HFFc6 (cell line): Measurements from ENCODE around the gene CSRNP2. TPM values are rescaled to one million over a fixed set of nuclear protein-coding genes. Genes with fewer than 3 reads are reported as not detected.

Source experiments
- DNase-seq: peaks from one replicate; pipeline ENCODE4 v3.0.0-alpha.2; 2018
- H3K27ac Mint-ChIP-seq: 2 replicates; pipeline ENCODE4 v1.8.0; 2020; ENCODE audit warnings: mild to moderate bottlenecking, mixed read lengths
- H3K27me3 Mint-ChIP-seq: 2 replicates; pipeline ENCODE4 v1.8.0; 2021; ENCODE audit warnings: mild to moderate bottlenecking, moderate library complexity, mixed read lengths; ENCODE audit not compliant: insufficient read depth
- H3K36me3 Mint-ChIP-seq: 2 replicates; pipeline ENCODE4 v1.8.0; 2021; ENCODE audit warnings: low read depth, mixed read lengths
- H3K4me1 Mint-ChIP-seq: 2 replicates; pipeline ENCODE4 v1.8.0; 2020; ENCODE audit warnings: low read depth, mixed read lengths
- H3K4me3 Mint-ChIP-seq: 2 replicates; pipeline ENCODE4 v1.8.0; 2020; ENCODE audit warnings: mild to moderate bottlenecking, moderate library complexity, mixed read lengths
- H3K9me3 Mint-ChIP-seq: 2 replicates; pipeline ENCODE4 v1.8.0; 2020; ENCODE audit warnings: mild to moderate bottlenecking, mixed read lengths
- total RNA-seq, 6 experiments: library from RNA; stranded (reverse); fragmentation: NEBNext Ultra II Directional; extraction: Animal tissue kit (Norgen Biotek cat#: 25700); gene quantifications; 2 replicates in 1 of 6; 3 replicates in 5 of 6; pipeline ENCODE4 v1.2.3, GENCODE V29; 2021
- TF ChIP-seq, protein P1 (sequence below): fragments of 200-600 bp; sonication (generic); IDR thresholded peaks from 2 replicates; pipeline ENCODE4 v1.5.0; 2021; ENCODE audit warnings: antibody characterized with exemption, mild to moderate bottlenecking

Gene CSRNP2
- total RNA-seq, 6 experiments from 2014 or later = 21.2 to 28.6 (median 24.1) TPM

DNA sequence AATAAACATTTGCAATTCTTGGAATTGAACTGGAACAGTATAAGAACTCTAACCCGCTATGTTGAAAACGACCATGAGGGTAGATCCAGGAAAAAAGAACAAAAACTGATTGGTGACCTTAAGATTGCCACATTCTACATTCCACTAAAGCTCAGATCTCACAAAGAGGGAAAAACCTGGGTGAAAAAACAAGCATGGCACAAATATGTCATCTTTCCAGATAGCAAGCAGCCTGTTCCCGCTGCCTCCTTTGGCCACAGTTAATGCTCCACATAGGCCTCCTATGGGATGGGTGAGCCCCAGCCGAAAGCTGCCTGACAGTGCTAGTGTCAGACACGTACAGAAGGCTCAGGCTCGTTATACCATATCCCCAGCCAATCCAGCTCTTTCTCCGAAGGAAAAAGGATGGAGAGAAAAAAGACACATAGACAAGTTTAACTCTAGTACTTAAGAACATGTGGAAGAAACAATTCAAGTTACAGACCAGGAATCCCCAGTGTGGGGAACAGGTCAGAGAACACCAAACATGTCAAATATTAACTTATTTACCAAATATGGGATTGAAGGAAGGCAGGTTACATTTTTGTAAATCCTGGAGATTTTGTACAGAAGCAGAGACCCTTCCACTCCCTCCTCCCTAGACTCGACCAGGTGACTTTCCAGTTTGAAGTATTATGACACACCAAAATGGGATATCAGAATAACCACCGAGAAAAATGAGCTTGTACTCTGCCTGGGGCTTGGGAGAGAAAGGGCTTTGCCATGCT lies 20.6 kb downstream of the CSRNP2 start:
- Mint-ChIP-seq H3K36me3 (peaks cover 28% of the 10 kb centered on the region), H3K27ac (no peak overlapping the region)

DNA sequence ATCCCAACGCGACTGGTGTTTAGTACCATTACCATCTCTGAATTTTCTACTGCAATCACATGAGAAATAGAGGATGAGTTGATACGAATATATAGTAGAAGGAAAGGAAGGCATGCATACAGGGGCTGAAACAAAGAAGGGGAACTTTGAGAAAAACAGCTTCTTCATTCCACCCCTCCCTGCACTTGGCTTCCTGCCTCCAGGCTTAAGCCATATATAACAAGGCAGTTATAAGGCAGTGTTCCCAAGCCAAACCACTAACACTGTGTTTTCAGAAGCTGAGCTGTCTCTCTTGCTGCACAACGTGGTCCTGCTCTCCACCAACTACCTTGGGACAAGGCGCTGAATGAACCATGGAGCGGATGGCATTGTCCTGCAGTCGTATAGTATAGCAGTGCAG lies 24.3 kb downstream of the CSRNP2 start:
- Mint-ChIP-seq H3K4me3 (no peak overlapping the region), H3K27ac (no peak overlapping the region), H3K27me3 (no peaks in the 10 kb centered on the region), H3K9me3 (no peaks in the 10 kb centered on the region), H3K36me3 (peaks cover 30% of the 10 kb centered on the region), H3K4me1 (peaks cover 9% of the 10 kb centered on the region)
- TF ChIP-seq, protein P1, sequence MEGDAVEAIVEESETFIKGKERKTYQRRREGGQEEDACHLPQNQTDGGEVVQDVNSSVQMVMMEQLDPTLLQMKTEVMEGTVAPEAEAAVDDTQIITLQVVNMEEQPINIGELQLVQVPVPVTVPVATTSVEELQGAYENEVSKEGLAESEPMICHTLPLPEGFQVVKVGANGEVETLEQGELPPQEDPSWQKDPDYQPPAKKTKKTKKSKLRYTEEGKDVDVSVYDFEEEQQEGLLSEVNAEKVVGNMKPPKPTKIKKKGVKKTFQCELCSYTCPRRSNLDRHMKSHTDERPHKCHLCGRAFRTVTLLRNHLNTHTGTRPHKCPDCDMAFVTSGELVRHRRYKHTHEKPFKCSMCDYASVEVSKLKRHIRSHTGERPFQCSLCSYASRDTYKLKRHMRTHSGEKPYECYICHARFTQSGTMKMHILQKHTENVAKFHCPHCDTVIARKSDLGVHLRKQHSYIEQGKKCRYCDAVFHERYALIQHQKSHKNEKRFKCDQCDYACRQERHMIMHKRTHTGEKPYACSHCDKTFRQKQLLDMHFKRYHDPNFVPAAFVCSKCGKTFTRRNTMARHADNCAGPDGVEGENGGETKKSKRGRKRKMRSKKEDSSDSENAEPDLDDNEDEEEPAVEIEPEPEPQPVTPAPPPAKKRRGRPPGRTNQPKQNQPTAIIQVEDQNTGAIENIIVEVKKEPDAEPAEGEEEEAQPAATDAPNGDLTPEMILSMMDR = no peak
- no peak for DNase-seq

More for the DNA sequence above, 20.6 kb downstream of the CSRNP2 start:
- no peaks in the 10 kb centered on the region for H3K9me3 Mint-ChIP-seq
- TF ChIP-seq, protein P1 = no peak
- DNase-seq = no peak
- no peak overlapping the region for H3K4me3 Mint-ChIP-seq
- no peaks in the 10 kb centered on the region for H3K27me3 Mint-ChIP-seq
- H3K4me1 Mint-ChIP-seq = no peaks in the 10 kb centered on the region; the same call in 1 of the 2 replicates

DNA sequence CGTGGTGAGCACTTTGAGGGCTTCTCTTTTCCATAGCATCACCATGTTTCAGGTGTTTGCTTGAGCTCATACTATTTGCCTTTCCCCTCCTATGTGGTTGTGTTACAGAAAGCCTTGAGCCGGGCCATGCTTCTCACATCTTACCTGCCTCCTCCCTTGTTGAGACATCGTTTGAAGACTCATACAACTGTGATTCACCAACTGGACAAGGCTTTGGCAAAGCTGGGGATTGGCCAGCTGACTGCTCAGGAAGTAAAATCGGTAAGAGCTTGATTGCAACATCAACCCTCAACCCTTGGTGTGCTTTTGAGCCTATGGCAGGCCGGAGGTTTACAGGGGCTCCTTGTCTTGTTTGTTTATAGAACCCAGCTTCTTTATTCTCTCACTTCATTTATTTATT lies 27.2 kb downstream of the CSRNP2 start:
- H3K4me3 Mint-ChIP-seq = no peak overlapping the region; the same call in 1 of the 2 replicates
- peak overlapping the region; percentile 25; the same call in 1 of the 2 replicates for H3K27ac Mint-ChIP-seq
- H3K27me3 Mint-ChIP-seq = no peaks in the 10 kb centered on the region
- DNase-seq = peak; percentile 23
- H3K36me3 Mint-ChIP-seq = peaks cover 26% of the 10 kb centered on the region
- peaks cover 16% of the 10 kb centered on the region for H3K4me1 Mint-ChIP-seq
- TF ChIP-seq, protein P1 = no peak
- H3K9me3 Mint-ChIP-seq = no peaks in the 10 kb centered on the region

DNA sequence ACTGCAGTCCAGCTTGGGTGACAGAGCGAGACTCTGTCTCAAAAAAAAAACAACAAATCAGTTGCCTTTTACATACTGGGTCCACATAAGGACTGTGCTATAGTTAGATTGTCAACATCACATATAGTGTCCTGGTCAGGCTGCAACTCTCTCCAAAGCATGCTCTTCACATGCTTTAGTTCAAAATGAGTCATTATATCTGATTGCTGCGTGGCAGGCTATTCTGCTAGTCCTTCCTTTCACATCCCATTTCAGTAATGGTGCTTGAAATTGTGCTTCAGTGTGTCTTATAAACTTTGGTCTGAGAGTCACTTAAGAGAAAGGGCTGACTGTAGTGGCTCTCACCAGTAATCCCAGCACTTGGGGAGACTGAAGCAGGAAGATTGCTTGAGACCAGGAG lies 28.3 kb downstream of the CSRNP2 start:
- H3K4me1 Mint-ChIP-seq = peaks cover 16% of the 10 kb centered on the region
- no peak for DNase-seq
- TF ChIP-seq, protein P1 = no peak
- no peak overlapping the region for H3K4me3 Mint-ChIP-seq
- H3K27ac Mint-ChIP-seq = no peak overlapping the region
- H3K36me3 Mint-ChIP-seq = peaks cover 22% of the 10 kb centered on the region
- H3K9me3 Mint-ChIP-seq = no peaks in the 10 kb centered on the region
- no peaks in the 10 kb centered on the region for H3K27me3 Mint-ChIP-seq

DNA sequence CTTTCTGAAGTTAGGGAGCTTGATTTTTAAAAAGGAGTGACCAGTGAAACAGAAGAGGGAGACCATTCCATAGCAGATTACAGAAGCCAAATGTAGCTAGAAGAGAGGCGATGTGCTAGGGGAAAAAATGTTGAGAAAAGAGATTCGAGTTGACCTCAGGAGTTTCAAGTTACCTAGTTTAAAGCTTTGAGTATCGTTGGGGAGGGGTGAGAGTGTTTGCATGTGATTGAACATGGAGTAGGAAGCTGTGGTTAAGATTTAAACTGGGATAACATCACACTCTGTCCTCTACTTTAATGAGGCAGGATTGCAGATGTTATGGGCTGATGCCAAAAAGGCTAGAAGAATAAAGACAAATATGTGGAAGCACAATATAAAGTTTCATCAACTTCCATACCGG lies 31.6 kb downstream of the CSRNP2 start:
- no peak overlapping the region for H3K4me3 Mint-ChIP-seq
- H3K9me3 Mint-ChIP-seq = no peaks in the 10 kb centered on the region
- no peak overlapping the region for H3K27ac Mint-ChIP-seq
- H3K27me3 Mint-ChIP-seq = no peaks in the 10 kb centered on the region; the same call in 1 of the 2 replicates
- DNase-seq = no peak
- H3K4me1 Mint-ChIP-seq = peaks cover 41% of the 10 kb centered on the region
- TF ChIP-seq, protein P1 = no peak
- peaks cover 13% of the 10 kb centered on the region for H3K36me3 Mint-ChIP-seq
